ENCODE data around the gene ISYNA1.

ISYNA1 gene

GRCh38 chr19:18443831-18444230 lies 5.9 kb upstream of the ISYNA1 start:
- no peak for DNase-seq (ENCODE audit: low read depth, low spot score)

GRCh38 chr19:18443406-18443805 lies 5.5 kb upstream of the ISYNA1 start:
- no peak for DNase-seq (ENCODE audit: low read depth, low spot score)

- DNase-seq (ENCODE audit: low read depth, low spot score): no peak
Observed at GRCh38 chr19:18442941-18443340, 5.0 kb upstream of the ISYNA1 start.

GRCh38 chr19:18441804-18442788 lies 4.2 kb upstream of the ISYNA1 start:
- DNase-seq (ENCODE audit: low read depth, low spot score): no peak

DNA sequence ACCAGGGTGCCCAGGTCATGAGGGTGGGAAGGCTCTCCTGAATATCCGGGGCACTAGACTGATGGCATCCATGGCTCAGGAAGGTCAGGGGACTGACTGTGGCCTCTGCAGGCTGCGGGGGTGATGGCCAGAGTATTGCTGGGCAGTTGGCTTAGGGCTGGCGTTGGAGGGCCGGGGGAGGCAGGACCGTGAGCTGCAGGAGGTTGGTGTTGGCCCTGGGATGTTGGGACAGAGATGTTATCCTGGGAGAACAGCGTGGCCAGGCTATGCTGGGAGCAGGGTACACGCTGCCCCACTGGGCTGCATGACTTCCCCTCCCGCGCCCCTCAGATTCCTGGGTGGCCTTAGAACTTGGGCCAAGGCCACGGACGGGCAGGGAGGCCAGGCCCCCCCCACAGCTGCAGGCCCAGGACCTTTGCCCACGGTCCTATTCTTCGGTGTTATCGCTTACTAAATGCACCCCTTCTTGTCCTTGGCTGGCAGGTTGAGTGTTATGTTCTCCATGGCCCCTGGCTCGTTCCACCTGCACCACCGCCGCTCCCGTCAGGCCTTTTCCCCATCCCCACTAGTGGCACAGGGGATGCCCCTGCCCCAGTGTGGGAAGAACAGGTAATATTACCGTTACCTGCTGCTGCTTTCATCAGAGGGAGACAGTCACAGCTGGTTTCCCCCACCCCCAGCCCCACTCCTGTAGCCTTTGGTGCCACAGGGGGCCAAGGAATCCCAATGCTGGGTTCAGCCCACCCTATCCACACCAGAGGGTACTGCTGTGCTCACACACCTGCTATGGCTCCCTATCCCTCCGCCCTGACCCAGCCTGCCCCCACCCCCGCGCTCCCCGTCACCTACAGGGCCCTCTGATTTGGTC lies 3.2 kb upstream of the ISYNA1 start:
- DNase-seq (ENCODE audit: low read depth, low spot score): no peak

GRCh38 chr19:18440415-18440877 lies 2.5 kb upstream of the ISYNA1 start:
- no peak for DNase-seq (ENCODE audit: low read depth, low spot score)

DNA sequence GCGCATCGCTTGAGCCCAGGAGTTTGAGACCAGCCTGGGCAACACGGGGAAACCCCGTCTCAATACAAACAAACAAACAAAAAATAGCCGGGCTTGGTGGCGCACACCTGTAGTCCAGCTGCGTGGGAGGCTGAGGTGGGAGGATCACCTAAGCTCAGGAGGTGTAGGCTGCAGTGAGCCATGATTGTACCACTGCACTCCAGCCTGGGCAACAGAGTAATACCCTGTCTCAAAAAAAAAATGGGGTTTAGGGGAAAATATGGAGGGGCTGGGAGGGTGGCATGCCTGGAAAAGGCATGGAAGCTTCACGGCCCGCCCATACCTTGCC lies 1.9 kb upstream of the ISYNA1 start:
- DNase-seq (ENCODE audit: low read depth, low spot score): no peak

DNA sequence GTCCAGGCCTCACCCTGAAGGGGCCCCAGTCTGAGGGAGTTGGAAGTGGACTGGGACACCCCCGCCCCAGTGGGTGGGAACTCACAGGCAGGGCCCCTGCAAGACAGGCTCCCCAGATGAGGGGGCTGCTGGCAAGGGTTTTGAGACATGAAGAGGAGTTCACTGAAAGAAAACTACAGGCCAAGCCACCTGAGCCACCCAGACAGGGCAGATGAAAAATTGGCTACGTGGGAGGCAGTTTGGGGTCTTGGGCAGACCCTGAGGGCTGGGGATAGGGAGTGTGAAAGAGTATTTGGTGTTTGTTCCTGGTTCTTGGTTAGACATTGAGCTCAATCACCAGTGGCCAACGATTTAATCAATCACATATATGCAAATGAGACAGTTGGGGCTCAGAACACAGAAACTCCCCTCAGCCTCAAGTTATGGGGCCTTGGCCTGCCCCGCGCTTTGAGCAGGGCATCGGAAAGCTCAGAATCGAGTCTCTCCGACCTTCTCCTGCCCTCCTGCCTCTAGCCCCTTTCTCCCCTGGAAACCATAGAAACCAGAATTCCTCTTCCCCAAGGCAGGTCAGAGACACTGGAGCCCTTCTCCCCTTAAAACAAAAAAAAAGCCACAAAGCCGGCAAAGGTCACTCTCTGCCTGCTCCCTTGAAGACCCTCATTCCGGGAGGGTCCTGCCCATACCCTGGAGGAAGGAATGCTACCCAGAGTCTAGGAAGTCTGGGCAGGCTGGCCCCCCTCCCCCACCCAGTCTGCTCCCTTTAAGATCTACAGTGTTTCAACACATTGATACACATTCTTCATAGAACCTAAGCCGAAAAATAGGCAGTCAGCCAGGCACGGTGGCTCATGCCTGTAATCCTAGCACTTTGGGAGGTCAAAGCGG lies 1.3 kb upstream of the ISYNA1 start:
- no peak for DNase-seq (ENCODE audit: low read depth, low spot score)

- DNase-seq (ENCODE audit: low read depth, low spot score): no peak
Observed at GRCh38 chr19:18438331-18439024, 545 bp upstream of the ISYNA1 start.

DNA sequence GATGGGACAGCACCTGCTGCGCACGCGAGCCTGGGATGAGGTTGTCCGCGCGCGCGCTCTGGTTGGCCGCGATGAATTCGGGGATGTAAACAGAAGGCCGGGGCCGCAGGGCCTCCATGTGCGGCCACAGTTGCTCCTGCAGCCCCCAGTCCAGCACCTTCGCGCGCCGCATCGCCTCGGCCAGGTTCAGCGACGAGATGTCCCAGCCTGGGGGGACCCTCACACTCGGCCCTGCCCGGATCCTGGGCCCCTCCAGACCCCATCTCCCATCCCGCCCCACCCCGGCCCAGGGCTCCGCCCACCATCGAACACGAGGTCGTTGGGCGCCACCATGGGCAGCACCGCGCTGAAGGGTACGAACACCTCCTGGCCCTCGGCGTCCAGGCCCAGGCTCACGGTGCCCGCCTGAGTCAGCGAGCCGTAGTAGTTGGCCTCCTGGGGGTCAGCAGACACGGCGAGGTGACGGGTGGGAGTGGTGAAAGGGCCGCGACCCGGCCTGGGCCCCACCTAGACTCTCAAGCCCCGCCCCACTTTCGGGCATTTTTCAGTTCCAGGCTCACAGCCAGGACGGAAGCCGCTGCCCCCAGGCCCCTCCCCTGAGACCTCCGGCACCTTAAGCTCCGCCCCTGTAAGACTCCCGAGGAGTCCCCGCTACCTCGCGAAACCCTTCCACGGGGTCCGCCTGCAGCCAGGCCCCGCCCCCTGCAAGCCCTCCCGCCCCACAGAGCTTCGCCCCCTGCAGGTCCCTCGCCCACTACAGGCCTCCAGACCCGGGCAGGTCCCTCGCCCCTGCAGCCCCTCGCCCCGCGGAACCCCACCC lies 1.1 kb downstream of the ISYNA1 start:
- no peak for DNase-seq (ENCODE audit: low read depth, low spot score)

- no peak for DNase-seq (ENCODE audit: low read depth, low spot score)
Observed at GRCh38 chr19:18435842-18436670, 1.9 kb downstream of the ISYNA1 start.

GRCh38 chr19:18435178-18435841 lies 2.6 kb downstream of the ISYNA1 start:
- no peak for DNase-seq (ENCODE audit: low read depth, low spot score)

GRCh38 chr19:18434411-18435175 lies 3.3 kb downstream of the ISYNA1 start:
- DNase-seq (ENCODE audit: low read depth, low spot score): no peak

GRCh38 chr19:18433735-18434398 lies 4.1 kb downstream of the ISYNA1 start:
- no peak for DNase-seq (ENCODE audit: low read depth, low spot score)

GRCh38 chr19:18433015-18433691 lies 4.8 kb downstream of the ISYNA1 start:
- no peak for DNase-seq (ENCODE audit: low read depth, low spot score)

GRCh38 chr19:18432275-18433014 lies 5.5 kb downstream of the ISYNA1 start:
- no peak for DNase-seq (ENCODE audit: low read depth, low spot score)

Data from iPS DF 19.7 (cell line).